Measurements from ENCODE around the gene NUDT19.
"Not testable (repeated sequence)": the region's sequence is repeated elsewhere in the genome, so short reads cannot be mapped to it uniquely, and the experiment has no call there.

The NUDT19 gene

DNA sequence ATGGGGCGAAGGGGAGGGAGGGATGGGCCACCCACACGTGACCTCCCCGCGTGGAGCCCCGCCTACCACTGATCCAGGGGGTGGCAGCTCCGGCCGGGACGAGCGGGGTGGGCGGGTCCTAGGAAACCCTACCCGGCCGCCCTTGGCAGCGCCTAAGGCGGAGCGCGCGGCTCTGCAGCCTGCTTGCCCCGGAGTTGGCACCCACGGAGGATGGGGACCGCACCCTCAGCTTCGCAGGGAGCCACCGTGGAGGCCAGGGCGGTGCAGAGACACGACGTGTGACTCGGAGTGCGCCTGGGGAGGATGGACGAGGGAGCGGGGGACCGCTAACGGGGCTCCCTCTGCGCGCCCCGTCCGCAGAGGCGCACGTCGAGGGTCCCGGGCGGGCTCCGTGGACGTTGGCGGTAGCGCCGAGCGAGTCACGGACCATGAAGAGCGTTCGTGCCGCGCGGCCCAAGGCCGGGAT lies 15.9 kb upstream of the NUDT19 start, which contains the start of gene RGS9BP:
RGS9BP (plus strand) TSS at position 129 of the 466 bp plus-strand sequence. CDS start 416 bp downstream, outside the sequence.
- peak; percentile 63 for DNase-seq

DNA sequence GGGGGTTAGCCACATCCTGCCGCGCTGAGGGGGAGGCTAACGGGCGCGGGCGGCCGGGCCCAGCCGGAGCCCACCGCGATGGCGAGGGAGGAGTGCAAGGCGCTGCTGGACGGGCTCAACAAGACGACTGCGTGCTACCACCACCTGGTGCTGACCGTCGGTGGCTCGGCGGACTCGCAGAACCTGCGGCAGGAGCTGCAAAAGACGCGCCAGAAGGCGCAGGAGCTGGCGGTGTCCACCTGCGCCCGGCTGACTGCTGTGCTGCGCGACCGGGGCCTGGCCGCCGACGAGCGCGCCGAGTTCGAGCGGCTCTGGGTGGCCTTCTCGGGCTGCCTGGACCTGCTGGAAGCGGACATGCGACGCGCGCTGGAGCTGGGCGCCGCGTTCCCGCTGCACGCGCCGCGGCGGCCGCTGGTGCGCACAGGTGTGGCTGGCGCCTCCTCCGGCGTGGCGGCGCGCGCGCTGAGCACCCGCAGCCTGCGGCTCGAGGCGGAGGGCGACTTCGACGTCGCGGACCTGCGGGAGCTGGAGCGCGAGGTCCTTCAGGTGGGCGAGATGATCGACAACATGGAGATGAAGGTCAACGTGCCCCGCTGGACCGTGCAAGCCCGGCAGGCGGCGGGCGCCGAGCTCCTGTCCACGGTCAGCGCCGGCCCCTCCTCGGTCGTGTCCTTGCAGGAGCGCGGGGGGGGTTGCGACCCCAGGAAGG lies 15.3 kb upstream of the NUDT19 start:
- DNase-seq, result no peak

DNA sequence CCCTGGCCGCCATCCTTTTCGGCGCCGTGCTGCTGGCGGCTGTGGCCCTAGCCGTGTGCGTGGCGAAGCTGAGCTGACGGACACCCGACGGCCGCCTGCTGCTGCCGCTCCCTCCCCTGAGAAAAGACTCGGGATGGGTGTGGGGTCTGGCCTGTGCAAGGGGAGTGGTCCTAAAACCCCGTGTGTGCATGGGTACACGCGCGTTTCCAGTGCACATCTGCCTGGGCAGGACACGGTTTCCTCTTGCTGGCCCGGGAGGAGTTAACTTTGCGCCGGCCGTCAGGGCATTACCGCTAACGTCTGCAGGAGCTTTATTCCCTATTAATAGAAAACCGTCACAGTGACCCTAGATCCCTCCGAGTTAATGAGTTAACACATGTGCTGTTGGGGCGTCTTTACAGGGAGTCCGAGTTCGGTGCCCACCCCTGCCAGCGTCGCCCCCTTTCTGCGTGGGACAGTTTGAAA lies 14.7 kb upstream of the NUDT19 start:
- DNase-seq, result no peak

DNA sequence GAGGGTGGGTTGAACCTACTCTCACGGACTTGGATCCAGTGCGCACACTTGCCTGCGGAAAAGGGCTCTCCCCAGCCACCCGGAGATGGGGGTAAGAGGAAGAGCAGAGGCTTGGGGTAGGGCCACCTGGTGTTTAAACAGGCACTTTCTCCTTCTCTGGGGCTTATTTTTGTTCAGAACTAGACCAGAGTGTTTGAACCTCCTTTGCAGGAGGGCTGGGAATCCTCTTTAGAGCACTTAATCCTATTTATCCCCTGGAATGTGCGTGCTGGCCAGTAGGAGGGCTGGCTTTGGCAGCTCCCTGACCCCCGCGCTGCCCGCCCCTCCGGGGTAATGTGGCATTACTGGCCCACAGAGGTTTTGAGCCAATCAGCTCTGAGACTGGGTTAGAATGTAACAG lies 14.0 kb upstream of the NUDT19 start:
- DNase-seq, result no peak

DNA sequence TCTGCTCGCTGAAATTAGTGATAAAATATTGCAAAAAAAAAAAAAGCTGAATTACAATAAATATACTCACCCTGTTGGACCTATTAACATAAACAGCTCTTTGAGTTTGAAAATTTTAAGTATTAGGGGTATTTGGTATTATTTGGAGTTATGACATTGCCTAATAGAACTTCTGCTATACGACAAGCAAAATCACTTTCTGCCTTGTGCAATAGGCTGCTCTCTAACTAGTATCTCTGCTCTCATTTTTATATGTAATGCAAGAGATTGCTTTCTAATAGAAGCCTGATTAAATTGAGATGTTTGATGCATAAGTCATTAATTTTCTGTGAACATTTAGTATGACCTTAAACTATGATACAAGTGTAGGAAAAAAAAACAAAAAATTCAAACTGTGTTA lies 10.6 kb upstream of the NUDT19 start:
- DNase-seq, result no peak

DNA sequence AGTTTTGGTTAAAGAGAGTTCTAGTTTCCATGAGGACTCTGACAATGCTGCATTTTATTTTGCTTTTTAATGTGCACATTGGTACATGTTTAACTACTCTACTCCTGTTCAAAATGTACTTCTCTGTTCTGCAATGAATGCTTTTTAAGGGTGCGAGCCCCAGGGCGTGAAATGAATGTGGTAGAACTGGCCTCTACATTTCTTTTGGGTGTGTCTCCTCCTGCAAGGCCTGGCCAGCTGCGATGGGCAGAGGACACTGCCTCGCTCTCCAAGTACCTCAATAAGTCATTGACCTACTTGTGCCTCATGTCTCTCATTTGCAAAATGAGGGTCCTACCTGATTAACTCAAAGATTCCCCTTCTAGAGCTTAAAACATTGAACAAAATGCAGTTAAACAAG lies 9.3 kb upstream of the NUDT19 start:
- no peak for DNase-seq

DNA sequence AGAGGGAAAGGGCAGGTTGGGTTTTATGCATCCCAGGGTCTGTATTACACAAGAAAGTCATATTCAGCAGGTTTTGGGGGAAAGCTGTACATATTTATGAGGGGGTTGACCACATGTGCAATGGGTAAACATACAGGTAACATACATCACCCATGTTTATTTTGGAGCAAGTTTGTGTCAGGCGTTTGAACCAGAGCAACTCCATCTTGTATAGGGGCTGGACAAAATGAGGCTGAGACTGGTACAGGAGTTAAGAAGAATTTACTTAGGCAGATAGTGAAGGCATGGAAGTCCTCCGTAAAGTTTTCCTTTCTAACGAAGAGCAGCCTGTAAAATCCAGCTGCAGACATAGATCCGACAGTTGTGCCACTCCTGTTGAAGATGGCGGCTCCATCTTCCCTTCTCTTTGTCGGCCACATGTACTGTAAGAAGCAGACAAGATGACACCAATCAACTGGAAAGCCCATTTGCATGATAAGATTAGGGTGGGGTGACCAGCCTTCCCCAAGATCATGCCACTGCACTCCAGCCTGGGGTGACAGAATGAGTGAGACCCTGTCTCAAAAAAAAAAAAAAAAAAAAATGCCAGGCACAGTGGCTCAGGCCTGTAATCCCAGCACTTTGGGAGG lies 4.7 kb upstream of the NUDT19 start:
- no peak for DNase-seq

DNA sequence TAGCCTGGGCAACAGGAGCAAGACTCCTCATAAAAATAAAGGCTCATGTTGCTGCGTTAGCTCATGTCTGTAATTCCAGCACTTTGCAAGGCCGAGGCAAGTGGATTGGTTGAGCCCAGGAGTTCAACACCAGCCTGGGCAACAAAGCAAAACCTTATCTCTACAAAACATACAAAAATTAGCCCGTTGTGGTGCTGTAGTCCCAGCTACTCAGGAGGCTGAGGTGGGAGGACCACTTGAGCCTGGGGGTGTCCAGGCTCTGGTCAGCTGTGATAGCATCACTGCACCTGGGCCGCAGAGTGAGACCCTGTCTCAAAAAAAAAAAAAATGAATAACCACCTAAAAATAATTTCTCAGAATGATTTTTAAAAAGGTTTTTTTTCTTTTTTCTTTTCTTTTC lies 3.9 kb upstream of the NUDT19 start:
- no peak for DNase-seq

DNA sequence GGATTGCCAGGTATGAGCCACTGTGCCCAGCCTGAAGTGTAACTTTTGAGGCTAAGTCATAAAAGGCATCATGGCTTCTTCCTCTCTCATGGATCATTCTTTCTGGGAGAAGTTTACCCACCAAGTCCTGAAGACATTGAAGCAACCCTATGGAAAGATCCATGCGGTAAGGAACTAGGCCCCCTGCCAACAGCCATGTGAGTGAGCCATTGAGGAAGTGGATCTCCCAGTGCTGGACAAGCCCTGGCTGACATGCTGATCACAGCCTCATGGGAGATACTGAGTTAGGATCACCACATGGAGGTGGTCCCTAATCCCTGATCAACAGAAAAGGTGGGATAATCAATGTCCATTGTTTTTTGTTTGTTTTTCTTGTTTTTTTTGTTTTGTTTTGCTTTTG lies 3.3 kb upstream of the NUDT19 start:
- DNase-seq, result no peak

DNA sequence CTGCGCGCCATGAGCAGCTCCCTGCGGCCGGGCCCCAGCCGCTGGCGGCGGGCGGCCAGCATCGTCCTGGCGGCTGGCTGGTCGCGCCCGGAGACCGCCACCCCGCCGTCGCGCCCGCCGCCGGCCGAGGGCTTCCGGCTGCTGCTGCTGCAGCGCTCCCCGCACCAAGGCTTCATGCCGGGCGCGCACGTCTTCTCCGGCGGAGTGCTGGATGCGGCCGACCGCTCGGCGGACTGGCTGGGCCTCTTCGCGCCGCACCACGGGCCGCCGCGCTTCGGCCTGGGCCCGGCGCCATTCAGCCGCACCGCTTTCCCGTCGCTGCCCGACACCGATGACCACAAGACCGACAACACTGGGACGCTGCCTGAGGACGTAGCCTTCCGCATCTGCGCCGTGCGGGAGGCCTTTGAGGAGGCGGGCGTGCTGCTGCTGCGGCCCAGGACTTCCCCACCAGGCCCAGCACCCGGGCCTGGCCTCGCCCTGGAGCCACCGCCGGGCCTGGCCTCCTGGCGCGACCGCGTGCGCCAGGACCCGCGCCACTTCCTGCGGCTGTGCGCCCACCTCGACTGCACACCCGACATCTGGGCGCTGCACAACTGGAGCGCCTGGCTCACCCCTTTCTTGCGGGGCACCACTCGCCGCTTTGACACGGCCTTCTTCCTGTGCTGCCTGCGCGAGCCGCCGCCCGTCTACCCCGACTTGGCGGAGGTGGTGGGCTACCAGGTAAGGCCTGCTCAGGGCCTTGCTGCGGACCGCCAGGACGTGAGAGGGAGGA lies 518 bp downstream of the NUDT19 start:
- DNase-seq, result peak; percentile 61

DNA sequence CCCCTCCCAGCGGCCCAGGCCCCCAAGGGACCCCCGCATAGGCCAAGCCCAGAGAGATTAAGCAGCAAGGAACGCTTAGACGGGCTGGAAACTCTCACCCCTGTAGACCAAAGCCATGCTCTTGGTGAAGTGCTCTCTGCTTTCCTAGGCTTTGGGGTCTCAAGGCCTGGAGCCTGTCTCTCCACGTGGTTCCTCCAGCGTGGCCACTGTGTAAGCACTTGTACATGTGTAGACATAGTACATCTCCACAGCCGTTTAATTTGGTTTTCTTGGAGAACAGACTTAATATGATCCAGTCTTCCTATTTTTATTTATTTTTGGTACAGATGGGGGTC lies 1.1 kb downstream of the NUDT19 start:
- no peak for DNase-seq

DNA sequence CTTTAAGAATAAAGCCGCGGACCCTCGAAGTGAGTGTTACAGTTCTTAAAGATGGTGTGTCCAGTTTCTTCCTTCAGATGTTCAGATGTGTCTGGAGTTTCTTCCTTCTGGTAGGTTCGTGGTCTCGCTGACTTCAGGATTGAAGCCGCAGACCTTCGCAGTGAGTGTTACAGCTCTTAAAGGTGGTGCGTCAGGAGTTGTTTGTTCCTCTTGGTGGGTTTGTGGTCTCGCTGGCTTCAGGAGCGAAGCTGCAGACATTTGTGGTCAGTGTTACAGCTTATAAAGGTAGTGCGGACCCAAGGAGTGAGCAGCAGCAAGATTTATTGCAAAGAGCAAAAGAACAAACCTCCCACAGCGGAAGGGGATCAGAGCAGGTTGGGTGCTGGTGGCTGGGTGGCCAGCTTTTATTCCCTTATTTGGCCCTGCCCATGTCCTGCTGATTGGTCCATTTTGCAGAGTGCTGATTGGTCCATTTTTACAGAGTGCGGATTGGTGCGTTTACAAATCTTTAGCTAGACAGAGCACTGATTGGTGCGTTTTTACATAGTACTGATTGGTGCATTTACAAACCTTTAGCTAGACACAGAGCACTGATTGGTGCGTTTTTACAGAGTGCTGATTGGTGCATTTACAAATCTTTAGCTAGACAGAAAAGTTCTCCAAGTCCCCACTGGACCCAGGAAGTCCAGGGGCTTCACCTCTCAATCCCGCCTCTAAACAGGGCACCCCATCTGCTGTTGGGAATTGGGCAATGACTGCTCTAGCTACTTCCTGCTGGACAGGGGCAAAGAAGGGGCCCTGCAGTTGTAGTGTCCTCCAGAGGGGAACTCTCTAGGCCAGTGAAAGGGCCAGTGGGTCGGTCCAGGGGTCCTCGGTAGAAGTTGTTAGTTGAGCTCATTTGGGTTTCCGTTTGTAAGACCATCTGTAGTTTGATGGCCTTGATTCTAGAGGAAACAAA lies 1.8 kb downstream of the NUDT19 start:
- DNase-seq, result peak; percentile 54

DNA sequence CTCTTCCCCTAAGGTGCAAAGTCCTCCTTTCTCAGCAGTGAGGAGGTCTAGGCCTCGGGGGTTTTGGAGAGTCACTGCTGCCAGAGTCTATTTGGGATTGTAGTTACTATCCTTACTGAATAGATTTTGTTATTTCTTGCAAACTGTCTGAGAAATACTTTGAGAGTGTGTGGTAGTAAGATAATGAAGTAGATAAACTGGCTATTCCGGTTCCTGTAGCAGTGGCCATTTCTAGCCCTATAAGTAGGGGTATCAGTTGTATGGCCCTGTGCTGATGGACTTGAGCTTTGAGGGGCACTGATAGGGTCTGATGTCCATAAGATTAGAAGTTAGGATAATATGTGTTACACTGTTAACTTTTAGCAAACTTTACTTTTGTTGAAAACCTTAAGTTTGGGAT lies 2.7 kb downstream of the NUDT19 start:
- not testable (repeated sequence) for DNase-seq

DNA sequence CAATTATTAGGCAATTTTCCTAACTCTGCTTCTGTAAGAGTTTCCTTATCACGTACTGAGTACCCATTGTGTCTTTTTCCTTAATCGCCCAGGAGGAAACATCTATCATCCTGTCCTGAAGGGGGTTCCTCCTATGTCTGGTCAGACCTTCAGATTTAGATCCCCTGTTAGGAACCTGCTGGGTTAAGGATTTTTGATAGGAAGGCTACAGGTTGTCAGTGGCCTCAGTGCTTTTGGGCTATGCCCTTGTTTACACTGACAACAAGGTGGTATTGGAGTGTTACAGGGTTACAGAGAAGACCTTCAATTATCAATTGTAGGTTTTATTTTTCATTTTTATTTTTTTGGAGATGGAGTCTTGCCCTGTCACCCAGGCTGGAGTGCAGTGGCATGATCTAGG lies 3.2 kb downstream of the NUDT19 start:
- DNase-seq, result not testable (repeated sequence)

DNA sequence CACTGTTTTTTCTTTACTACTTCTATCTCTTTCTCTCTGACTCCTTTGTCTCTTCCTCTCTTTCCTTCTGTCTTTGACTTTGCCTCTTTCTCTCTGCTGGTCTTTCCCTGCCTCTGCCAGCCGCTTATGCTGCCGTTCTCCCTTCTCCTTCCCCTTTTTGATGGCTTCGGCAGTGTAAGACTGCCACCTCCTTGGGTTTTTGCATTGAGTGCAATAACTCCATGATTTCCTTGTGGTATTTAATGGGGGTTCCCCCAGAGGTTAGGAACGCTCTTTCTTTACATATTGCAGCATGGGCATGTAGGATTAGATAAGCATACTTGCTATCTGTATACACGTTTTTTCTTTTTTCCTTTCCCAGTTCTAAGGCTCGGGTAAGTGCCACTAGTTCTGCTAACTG lies 3.9 kb downstream of the NUDT19 start:
- not testable (repeated sequence) for DNase-seq

DNA sequence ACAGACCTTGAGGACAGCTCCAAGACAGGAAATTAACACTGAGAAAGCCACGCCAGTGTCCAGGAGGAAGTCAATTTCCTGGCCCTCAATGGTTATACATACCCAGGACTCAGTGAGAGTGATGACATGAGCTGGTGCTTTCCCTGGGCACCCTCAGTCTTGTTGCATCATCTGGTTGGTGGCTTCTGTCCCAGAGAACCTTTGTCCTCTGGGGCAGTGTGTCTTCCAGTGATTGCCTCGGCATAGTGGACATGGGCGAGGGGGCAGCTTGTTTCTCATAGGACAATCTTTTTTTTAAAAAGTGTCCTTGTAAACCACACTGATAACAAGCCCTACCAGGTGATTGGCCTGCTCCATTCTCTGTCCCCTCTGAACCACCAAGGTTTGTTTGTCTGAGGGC lies 5.2 kb downstream of the NUDT19 start:
- not testable (repeated sequence) for DNase-seq

DNA sequence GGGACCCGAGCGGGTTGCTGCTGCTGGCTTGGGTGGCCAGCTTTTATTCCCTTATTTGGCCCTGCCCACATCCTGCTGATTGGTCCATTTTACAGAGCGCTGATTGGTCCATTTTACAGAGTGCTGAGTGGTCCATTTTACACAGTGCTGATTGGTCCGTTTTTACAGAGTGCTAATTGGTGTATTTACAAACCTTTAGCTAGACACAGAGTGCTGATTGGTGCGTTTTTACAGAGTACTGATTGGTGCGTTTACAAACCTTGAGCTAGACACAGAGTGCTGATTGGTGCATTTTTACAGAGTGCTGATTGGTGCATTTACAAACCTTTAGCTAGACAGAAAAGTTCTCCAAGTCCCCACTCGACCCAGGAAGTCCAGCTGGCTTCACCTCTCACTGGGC lies 8.5 kb downstream of the NUDT19 start:
- DNase-seq, result not testable (repeated sequence)

DNA sequence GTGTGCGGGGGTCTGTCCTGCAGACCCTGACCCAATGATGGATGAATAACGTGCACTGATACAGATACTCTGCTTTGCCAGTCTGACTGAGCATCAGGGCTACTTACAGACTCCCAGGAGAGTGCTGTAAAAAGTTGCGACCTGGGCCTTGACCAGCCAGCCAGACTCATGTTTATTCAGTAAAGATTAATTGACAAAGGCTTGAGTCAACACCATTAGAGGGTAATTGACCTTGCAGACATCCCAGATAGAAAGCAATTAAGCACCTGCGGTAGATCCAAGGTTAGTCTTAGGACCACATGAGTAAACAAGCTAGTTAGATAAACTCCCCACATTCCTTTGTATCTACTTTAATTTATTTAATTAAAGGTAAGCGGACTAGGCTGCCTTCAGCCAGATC lies 10.4 kb downstream of the NUDT19 start:
- no peak for DNase-seq

DNA sequence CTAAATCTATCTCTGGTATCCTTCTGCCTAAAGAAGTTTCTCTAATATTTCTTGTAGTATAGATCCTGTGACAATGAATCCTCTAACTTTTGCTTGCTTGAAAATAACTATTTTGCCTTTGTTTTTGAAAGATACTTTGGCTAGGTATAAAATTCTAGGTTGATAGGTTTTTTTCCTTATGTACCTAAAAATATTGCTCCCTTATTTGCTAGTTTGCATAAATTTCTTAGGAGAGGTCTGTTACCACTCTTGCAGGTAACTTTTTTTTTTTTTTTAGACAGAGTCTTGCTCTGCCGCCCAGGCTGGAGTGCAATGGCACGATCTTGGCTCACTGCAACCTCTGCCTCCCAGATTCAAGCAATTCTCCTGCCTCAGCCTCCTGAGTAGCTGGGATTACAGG lies 12.4 kb downstream of the NUDT19 start:
- not testable (repeated sequence) for DNase-seq

DNA sequence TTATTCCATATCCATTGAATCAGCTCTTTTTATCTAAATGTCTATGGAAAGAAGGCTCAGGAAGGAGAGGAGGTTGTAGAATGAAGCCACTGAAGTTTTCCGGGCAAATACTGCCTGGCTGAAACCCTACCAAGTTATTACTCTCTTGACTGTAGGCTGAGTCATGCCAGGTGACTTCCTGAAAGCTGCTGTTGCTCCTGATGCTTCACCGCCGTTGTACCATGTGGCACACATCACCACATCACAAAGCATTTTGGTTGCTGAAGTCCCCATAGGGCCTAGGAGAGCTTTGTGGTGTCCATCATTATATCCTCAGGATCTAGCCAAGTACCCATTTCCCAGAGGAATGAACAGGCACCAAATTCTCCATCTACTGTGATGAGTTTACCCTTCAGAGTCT lies 16.8 kb downstream of the NUDT19 start:
- DNase-seq, result peak; percentile 39

DNA sequence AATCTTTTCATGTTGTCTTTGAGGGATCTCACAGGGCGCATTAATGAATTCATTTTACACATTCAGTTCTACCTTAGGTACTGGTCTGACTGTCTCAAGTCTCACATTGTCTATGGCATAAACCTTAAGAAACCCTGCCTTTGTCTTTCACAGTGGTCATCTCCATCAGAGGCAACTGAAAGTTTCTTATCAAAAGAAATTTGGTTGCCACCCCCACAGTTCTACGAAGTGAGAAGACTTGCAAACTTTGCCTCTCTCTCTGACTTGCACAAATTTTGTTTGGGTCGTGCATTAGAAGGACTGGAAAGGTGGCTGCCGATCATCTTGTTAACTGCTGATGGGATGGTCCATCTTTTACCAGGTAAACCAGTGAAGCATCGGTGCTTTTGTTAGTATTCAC lies 17.4 kb downstream of the NUDT19 start:
- no peak for DNase-seq

DNA sequence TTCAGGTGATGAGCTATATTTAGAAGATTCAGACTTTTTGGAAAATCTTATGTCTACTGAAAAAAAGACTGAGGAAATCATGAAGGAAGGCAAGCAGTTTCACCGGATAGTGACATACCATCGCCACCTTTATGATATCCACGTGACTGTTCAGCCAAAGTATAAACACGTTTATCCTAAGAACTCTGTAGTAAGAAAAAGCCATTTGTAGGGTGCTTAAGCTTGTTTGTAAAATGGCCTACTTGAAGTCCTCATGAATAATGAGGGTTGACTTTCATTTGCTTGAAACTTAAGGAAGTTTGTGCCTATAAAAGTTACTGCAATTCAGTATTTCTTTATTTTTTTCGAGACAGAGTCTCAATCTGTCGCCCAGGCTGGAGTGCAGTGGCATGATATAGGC lies 20.1 kb downstream of the NUDT19 start:
- no peak for DNase-seq

DNA sequence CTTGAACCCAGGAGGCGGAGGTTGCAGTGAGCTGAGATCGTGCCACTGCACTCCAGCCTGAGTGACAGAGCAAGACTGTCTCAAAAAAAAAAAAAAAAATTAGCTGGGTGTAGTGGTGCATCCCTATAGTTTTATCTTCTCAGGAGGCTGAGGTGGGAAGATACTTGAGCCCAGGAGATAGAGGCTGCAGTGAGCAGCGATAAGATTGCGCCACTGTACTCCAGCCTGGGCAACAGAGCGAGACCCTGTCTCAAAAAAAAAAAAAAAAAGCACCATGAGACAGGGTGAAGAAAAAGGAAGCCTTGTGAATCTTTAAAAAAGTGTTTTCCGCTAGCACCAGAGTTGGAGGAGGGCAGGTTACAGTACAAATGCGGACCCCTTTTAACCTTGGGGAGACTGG lies 24.6 kb downstream of the NUDT19 start:
- DNase-seq, result not testable (repeated sequence)

All from stimulated activated CD4-positive, alpha-beta T cell treated with anti-CD3 and anti-CD28 coated beads, Interleukin-4, amount 100 ng/mL, for 24 hours (primary cell).